Measurements from ENCODE around the gene KRTAP25-1. TPM values are rescaled to one million over a fixed set of nuclear protein-coding genes. Genes with fewer than 3 reads are reported as not detected.

Gene KRTAP25-1
- total RNA-seq, 1 experiment from 2014 or later, result not detected

- in situ Hi-C loops (cut with HindIII; ENCODE audit: low pct_unique_long_range_greater_than_20kb, low sequenced_read_pairs), result no loop called here
- no peak for ATAC-seq
- DNase-seq (ENCODE audit: low read depth, low spot score), result no peak
- intact Hi-C loops (cut with micrococcal nuclease; ENCODE audit: unreplicated experiment), result no loop called here
- Histone ChIP-seq H3K27me3 (ENCODE audit: control insufficient read depth, insufficient read depth, low read length) (no peaks in the 10 kb centered on the region), H3K27ac (ENCODE audit: low read length) (no peak overlapping the region), H3K4me3 (ENCODE audit: low read depth in 2 of 2, low read length in 2 of 2) (no peak overlapping the region), H3K9me3 (ENCODE audit: control insufficient read depth, insufficient read depth, low read depth, low read length) (no peaks in the 10 kb centered on the region), H3K4me1 (ENCODE audit: control insufficient read depth, insufficient read depth, low read length) (no peaks in the 10 kb centered on the region), H3K36me3 (ENCODE audit: control insufficient read depth, insufficient read depth, low read length) (no peaks in the 10 kb centered on the region)
- TF ChIP-seq SIN3A (IDR thresholded peaks at IDR 0.05; ENCODE audit: borderline replicate concordance, insufficient read depth, low read depth, low read length) (no peak), REST (IDR thresholded peaks at IDR 0.05; ENCODE audit: insufficient read depth in 1 of 2, low read depth in 2 of 2, low read length in 1 of 2) (no peak)
- ChIA-PET POLR2A (no interaction called here), CTCF (no interaction called here)
- no TSS peak for BruUV-seq (replicated peaks)
Observed at GRCh38 chr21:30326390-30326789, 37.1 kb upstream of the KRTAP25-1 start.

DNA sequence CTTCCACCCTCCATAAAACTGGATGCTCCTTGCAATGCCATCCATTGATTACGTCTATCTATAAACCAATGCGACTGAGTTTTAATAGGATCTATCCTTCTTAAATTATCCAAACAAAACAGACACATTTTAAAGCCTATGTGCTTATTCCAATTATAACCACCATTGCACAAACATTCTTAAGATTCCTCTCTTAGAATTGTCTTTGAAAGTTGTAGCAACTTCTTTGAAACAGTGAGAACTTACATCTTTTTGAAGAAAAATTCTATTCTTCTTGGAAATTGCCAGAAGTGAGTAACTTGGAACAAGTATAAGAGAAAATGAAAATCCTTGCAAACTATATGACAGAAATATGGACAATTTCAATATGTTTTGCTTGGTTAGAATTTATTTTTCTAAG, 30.9 kb upstream of the KRTAP25-1 start, which contains the start of gene KRTAP26-1:
Gene KRTAP26-1, minus strand, starts transcription at position 101 of the 400 bp plus-strand sequence. CDS start 280 bp downstream, outside the sequence.
- ChIA-PET POLR2A (no interaction called here), CTCF (no interaction called here)
- H3K36me3 ChIP-seq (ENCODE audit: control insufficient read depth, insufficient read depth, low read length), result no peaks in the 10 kb centered on the region
- BruUV-seq (replicated peaks), result no TSS peak
- no peaks in the 10 kb centered on the region for H3K27me3 ChIP-seq (ENCODE audit: control insufficient read depth, insufficient read depth, low read length)
- in situ Hi-C loops (cut with HindIII; ENCODE audit: low pct_unique_long_range_greater_than_20kb, low sequenced_read_pairs), result no loop called here
- H3K9me3 ChIP-seq (ENCODE audit: control insufficient read depth, insufficient read depth, low read depth, low read length), result no peaks in the 10 kb centered on the region
- H3K27ac ChIP-seq (ENCODE audit: low read length), result no peak within 1 kb of the TSS
- no peak for TF ChIP-seq POLR2AphosphoS5 (IDR thresholded peaks at IDR 0.05; ENCODE audit: low read depth, low read length)
- no peak for ATAC-seq
- DNase-seq (ENCODE audit: low read depth, low spot score), result no peak
- no peak within 1 kb of the TSS for H3K4me3 ChIP-seq (ENCODE audit: low read depth in 2 of 2, low read length in 2 of 2)
- no peaks in the 10 kb centered on the region for H3K4me1 ChIP-seq (ENCODE audit: control insufficient read depth, insufficient read depth, low read length)
- intact Hi-C loops (cut with micrococcal nuclease; ENCODE audit: unreplicated experiment), result no loop called here

GRCh38 chr21:30315701-30316100, 26.4 kb upstream of the KRTAP25-1 start:
- Histone ChIP-seq H3K27ac (ENCODE audit: low read length) (no peak overlapping the region), H3K4me1 (ENCODE audit: control insufficient read depth, insufficient read depth, low read length) (no peaks in the 10 kb centered on the region), H3K27me3 (ENCODE audit: control insufficient read depth, insufficient read depth, low read length) (no peaks in the 10 kb centered on the region), H3K4me3 (ENCODE audit: low read depth in 2 of 2, low read length in 2 of 2) (no peak overlapping the region), H3K9me3 (ENCODE audit: control insufficient read depth, insufficient read depth, low read depth, low read length) (no peaks in the 10 kb centered on the region), H3K36me3 (ENCODE audit: control insufficient read depth, insufficient read depth, low read length) (no peaks in the 10 kb centered on the region)
- POLR2A ChIA-PET, result no interaction called here
- BruUV-seq (replicated peaks), result no TSS peak
- intact Hi-C loops (cut with micrococcal nuclease; ENCODE audit: unreplicated experiment) (no loop called here), in situ Hi-C loops (cut with HindIII; ENCODE audit: low pct_unique_long_range_greater_than_20kb, low sequenced_read_pairs) (no loop called here)
- TF ChIP-seq SIN3A (IDR thresholded peaks at IDR 0.05; ENCODE audit: borderline replicate concordance, insufficient read depth, low read depth, low read length), result no peak
- TF ChIP-seq REST (IDR thresholded peaks at IDR 0.05; ENCODE audit: insufficient read depth in 1 of 2, low read depth in 2 of 2, low read length in 1 of 2), result no peak
- no peak for TF ChIP-seq POLR2AphosphoS5 (IDR thresholded peaks at IDR 0.05; ENCODE audit: low read depth, low read length)
- no peak for TF ChIP-seq CTCF (IDR thresholded peaks at IDR 0.05)
- TF ChIP-seq TCF7L2 (IDR thresholded peaks at IDR 0.05; ENCODE audit: low read depth, low read length), result no peak
- DNase-seq (ENCODE audit: low read depth, low spot score), result no peak
- CTCF ChIA-PET, result no interaction called here
- ATAC-seq, result no peak

All from Panc1 (cell line).